IPS DF 4.7 (cell line): Measurements from ENCODE around the gene USP48.

Source experiments
- DNase-seq: peaks from one replicate; pipeline ENCODE4 v3.0.0-alpha.2; 2013; ENCODE audit warnings: low spot score; ENCODE audit errors: extremely low read depth

The USP48 gene

GRCh38 chr1:21749859-21750468 is 33.0 kb downstream of the USP48 start:
- DNase-seq = no peak

- DNase-seq = no peak
Observed at GRCh38 chr1:21749109-21749508, 33.8 kb downstream of the USP48 start.

- no peak for DNase-seq
Observed at GRCh38 chr1:21743476-21743875, 39.5 kb downstream of the USP48 start.

- DNase-seq = no peak
Observed at GRCh38 chr1:21742578-21742977, 40.4 kb downstream of the USP48 start.

DNA sequence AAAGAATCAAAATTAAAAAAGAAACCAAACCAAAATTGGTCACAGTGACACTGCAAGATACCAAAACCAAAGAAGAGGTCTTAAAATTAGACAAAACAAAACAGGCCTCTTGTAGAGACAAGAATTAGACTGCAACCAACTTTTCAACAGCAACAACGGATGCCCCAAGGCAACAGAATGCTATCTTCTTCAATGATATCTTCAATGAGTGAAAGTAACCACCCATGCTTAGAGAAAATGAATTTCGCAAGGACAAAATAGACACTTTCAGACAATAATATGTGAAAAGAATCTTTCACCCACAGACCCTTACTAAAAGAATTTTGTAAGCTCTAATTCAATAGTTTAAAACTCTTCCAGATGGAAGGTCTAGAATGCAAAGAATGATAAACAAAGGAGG is 41.7 kb downstream of the USP48 start:
- DNase-seq = no peak

DNA sequence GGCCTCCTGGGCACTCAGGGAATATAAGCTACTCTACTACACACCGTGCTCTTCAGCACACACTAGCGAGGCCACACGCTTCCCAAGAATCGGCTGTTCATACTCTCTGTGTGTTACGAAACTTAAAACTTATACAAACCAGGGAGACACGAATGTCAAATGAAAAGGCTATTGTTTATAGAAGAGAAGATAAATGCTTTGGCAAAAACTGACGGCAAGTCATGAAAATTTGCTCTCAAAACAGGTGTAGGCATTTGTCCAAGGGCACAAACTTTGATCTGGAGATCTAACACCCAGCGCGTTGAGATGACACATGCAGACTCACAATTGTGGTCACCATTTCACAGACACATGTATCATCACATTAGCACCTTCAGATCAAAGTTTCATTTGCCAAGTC is 46.1 kb downstream of the USP48 start:
- no peak for DNase-seq

DNA sequence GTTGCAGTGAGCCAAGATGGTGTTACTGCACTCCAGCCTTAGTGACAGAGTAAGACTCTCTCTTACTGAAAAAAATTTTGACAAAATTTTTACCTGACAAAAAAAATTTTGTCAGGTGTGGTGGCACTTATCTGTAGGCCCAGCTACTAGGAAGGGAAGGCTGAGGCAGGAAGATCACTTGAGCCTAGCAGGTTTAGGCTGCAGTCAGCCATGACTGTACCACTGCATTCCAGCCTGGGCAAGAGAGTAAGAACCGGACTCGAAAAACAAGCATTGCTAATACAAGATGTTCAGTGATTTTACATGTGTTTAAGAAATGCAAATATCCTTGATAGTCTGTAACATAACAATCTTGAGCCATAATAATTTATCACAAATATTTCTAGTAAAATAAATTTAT is 46.9 kb downstream of the USP48 start:
- DNase-seq = no peak

GRCh38 chr1:21734526-21734925 is 48.4 kb downstream of the USP48 start:
- no peak for DNase-seq

DNA sequence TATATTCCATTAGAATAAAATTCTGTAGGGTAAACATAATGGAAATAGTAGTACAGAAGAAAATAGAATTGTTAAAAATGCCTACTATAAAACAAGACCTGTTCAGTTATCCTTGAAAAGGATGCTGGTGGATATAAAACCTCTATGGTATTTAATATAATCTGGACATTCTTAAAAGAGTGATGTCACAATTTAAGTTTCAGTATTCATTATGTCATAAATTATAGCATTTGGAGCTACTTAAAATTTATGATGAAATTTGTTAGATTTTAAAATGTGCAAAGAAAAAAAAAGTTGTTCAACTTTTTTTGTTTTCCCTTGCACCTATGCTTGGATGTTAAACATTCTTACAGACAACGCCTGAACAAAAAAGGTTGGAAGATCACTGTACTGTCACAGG is 50.3 kb downstream of the USP48 start:
- DNase-seq = no peak

DNA sequence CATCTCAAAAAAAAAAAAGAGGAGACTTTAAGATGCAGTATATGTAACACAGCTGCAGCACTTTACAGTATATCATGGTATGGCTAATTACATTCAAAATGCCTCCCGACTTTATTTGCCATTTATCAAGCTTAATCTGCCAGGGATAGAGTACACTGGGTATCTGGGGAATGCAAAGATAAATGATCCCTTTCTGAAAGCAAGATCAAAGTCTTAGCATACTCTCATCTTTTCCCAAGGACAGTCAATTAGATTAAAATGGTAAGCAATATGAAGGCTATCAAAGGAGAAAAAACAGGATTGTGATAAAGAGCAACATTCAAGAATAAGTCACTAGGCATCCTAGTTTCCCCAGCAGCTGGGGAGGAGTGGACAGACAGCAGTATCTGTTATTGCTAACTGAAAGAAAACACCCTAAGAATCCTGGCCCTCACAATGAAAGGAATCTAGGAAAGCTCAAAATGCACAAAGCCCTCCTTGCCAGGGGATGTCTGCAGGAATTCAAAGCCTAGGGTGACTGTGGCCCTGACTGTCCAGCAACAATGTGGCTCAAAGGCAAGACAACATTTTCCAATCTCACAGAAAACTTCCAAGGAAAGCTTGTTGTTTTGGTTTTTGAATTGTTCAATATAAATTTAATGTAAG is 57.1 kb downstream of the USP48 start:
- DNase-seq = no peak

DNA sequence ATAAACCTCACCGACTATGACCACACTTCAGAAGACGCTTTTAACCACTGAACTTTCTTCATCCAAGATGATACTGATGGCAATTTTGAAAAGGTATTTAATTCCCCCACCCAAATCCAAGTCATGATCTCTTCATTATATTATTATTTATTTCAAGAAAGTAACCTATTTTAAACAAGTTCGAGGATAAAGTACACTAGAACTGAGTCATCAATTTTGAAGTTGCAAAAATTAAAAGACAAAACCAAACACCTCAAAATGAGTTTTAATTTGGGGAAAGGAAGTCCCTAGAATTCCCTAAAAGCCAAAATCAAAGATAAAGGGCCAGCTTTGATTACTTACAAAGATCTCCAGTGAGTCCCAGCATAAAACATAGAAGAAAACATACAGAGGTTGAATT is 58.4 kb downstream of the USP48 start:
- no peak for DNase-seq

- DNase-seq = no peak
Observed at GRCh38 chr1:21724098-21724497, 58.9 kb downstream of the USP48 start.

DNA sequence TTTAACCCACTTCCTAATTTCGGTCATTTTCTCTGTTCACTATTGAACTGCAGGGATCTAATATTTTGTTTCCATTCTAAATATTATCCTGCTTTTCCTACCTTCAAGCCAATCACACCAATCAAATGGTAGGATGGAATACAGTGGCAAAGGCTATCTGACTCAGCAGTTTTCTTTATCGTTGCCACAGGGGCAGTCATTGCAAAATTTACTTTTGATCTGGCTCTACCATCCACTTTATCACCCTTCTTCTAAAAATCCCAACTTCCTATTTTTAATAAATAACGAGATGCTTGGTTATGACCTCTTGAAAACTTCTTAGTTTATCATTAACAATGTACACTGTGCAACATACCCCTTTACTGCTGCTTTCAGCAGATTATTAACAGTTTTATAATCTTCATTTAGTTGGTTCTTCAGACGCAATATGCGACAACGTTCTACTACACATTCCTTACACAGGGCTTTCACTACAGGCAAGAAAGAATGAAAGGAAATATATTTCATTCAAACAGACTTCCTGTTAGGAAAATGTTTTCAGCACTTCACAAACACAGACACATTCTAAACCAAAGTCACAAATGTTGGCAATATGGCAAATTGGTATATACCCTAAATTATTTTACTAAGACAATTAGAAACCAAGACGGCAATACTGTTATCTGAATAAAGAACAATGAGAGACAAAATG is 61.5 kb downstream of the USP48 start:
- DNase-seq = no peak

DNA sequence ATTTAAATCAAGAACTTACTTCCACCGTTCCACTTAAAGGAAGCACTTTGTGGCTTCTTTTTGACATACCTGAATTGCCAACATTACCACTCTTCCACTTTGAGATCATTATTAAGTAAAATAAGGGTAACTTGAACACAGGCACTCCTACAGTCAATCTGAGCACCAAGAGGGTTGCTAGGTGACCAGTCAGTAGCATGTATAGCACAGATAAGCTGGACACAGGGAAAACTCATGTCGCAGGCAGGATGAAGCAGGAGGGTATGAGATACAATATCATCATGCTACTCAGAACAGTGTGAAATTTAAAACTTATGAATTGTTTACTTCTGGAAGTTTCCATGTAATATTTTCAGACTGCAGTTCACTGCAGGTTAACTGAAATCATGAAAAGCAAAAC is 66.8 kb downstream of the USP48 start:
- DNase-seq = no peak

DNA sequence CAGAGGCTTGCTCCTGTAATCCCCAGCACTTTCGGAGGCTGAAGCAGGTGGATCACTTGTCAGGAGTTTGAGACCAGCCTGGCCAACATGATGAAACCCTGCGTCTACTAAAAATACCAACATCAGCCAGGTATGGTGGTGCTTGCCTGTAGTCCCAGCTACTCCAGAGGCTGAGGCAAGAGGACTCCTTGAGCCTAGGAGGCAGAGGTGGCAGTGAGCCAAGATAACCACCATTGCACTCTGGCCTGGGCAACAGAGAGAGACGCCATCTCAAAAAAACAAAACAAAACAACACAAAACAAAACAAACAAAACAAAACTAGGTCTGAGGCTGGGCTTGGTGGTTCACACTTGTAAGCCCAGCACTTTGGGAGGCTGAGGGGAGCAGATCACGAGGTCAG is 75.1 kb downstream of the USP48 start:
- no peak for DNase-seq

DNA sequence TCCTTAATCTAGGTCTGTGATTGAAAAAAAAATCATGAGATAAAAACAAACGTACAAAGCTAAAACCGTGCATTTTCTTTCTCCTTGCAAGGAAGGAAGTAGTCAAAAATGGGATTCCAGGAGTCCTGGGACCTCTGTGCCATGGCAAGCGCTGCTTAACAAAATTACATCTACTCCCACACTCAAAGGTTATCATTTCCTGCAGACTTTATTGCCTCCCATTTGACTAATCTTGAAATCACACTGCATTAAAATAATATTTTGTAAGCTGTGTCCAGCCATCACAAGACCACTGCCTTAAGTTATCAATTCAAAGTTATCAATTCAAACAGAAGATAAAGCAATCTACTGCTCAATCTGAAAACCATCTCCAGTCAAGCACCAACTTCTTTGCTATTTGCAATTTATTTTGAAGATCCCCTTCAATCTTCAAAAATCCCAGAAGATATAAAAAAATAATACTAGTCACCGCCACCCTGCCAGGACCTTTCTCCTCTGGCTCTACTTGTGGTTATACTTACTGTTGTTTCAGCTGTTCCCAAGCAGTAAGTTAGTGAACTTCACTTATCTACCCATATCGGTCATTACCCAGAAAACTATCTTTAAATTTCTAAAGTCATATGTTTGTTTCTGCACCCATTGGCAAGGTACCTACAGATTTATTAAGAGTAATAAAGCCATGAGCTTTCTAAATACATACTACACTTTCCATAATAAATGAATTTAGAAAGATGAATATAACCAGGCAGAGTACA is 75.7 kb downstream of the USP48 start:
- no peak for DNase-seq

GRCh38 chr1:21706151-21706835 is 76.7 kb downstream of the USP48 start:
- no peak for DNase-seq

- no peak for DNase-seq
Observed at GRCh38 chr1:21705303-21705980, 77.5 kb downstream of the USP48 start.

- DNase-seq = no peak
Observed at GRCh38 chr1:21704145-21704544, 78.8 kb downstream of the USP48 start.

GRCh38 chr1:21703318-21703963 is 79.5 kb downstream of the USP48 start:
- no peak for DNase-seq

DNA sequence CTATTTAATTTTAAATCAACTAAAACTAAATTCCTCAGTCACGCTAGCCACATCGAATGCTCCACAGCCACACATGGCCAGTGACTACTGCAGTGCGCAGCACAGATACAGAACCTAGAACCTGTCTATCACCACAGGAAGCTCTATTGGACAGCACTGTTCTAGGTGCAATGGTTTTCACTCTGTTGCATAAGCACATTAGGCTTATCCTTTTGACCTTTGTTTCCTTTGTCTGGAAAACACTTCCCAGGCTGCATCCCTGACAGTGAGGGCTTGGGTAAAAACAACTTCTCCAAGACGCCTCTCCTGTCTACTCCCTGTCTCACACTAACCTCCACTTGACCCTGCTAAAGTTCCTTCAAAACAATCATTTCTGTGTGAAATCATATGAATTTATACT is 80.2 kb downstream of the USP48 start:
- no peak for DNase-seq
